ENCODE results near the gene PPP1R14B. TPM values are rescaled to one million over a fixed set of nuclear protein-coding genes. Genes with fewer than 3 reads are reported as not detected.

The PPP1R14B gene
- total and polyA plus RNA-seq, 2 of the 13 experiments (the other 11 are each of a cell fraction or from before 2014, with no cell fraction given) = 110 to 148 TPM

- TF ChIP-seq, protein P1, sequence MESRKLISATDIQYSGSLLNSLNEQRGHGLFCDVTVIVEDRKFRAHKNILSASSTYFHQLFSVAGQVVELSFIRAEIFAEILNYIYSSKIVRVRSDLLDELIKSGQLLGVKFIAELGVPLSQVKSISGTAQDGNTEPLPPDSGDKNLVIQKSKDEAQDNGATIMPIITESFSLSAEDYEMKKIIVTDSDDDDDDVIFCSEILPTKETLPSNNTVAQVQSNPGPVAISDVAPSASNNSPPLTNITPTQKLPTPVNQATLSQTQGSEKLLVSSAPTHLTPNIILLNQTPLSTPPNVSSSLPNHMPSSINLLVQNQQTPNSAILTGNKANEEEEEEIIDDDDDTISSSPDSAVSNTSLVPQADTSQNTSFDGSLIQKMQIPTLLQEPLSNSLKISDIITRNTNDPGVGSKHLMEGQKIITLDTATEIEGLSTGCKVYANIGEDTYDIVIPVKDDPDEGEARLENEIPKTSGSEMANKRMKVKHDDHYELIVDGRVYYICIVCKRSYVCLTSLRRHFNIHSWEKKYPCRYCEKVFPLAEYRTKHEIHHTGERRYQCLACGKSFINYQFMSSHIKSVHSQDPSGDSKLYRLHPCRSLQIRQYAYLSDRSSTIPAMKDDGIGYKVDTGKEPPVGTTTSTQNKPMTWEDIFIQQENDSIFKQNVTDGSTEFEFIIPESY (CRISPR knock-in tag; IDR thresholded peaks at IDR 0.05) = no peak
- TF ChIP-seq ZSCAN12 (CRISPR knock-in tag; IDR thresholded peaks at IDR 0.05) = no peak
- TF ChIP-seq ZNF253 (CRISPR knock-in tag; IDR thresholded peaks at IDR 0.05; ENCODE audit: borderline replicate concordance) = no peak
- no peak for TF ChIP-seq ZFAT (CRISPR knock-in tag; conservative IDR thresholded peaks at IDR 0.05)
- no peak for TF ChIP-seq HOXA9 (CRISPR knock-in tag; IDR thresholded peaks at IDR 0.05; ENCODE audit: borderline replicate concordance)
- TF ChIP-seq, protein P2, sequence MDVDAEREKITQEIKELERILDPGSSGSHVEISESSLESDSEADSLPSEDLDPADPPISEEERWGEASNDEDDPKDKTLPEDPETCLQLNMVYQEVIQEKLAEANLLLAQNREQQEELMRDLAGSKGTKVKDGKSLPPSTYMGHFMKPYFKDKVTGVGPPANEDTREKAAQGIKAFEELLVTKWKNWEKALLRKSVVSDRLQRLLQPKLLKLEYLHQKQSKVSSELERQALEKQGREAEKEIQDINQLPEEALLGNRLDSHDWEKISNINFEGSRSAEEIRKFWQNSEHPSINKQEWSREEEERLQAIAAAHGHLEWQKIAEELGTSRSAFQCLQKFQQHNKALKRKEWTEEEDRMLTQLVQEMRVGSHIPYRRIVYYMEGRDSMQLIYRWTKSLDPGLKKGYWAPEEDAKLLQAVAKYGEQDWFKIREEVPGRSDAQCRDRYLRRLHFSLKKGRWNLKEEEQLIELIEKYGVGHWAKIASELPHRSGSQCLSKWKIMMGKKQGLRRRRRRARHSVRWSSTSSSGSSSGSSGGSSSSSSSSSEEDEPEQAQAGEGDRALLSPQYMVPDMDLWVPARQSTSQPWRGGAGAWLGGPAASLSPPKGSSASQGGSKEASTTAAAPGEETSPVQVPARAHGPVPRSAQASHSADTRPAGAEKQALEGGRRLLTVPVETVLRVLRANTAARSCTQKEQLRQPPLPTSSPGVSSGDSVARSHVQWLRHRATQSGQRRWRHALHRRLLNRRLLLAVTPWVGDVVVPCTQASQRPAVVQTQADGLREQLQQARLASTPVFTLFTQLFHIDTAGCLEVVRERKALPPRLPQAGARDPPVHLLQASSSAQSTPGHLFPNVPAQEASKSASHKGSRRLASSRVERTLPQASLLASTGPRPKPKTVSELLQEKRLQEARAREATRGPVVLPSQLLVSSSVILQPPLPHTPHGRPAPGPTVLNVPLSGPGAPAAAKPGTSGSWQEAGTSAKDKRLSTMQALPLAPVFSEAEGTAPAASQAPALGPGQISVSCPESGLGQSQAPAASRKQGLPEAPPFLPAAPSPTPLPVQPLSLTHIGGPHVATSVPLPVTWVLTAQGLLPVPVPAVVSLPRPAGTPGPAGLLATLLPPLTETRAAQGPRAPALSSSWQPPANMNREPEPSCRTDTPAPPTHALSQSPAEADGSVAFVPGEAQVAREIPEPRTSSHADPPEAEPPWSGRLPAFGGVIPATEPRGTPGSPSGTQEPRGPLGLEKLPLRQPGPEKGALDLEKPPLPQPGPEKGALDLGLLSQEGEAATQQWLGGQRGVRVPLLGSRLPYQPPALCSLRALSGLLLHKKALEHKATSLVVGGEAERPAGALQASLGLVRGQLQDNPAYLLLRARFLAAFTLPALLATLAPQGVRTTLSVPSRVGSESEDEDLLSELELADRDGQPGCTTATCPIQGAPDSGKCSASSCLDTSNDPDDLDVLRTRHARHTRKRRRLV (CRISPR knock-in tag; IDR thresholded peaks at IDR 0.05) = no peak
- peak; percentile 61; the same call in 1 of the 2 replicates for TF ChIP-seq MAZ (IDR thresholded peaks at IDR 0.05; ENCODE audit: borderline replicate concordance, low read depth, low read length)
- peak; percentile 61; the same call in 1 of the 2 replicates for TF ChIP-seq MAZ (CRISPR knock-in tag; IDR thresholded peaks at IDR 0.05; ENCODE audit: low read depth)
- no peak for TF ChIP-seq MLLT10 (CRISPR knock-in tag; IDR thresholded peaks at IDR 0.05)
- TF ChIP-seq ZC3H4 (CRISPR knock-in tag; IDR thresholded peaks at IDR 0.05; ENCODE audit: borderline replicate concordance) = no peak
- TF ChIP-seq POLR2G (IDR thresholded peaks at IDR 0.05; ENCODE audit: low read depth, low read length) = peak; percentile 63; the same call in 1 of the 2 replicates
- TF ChIP-seq RAD21 (CRISPR knock-in tag; IDR thresholded peaks at IDR 0.05) = peak; percentile 48; the same call in 1 of the 2 replicates
- TF ChIP-seq ZBTB3 (CRISPR knock-in tag; IDR thresholded peaks at IDR 0.05; ENCODE audit: borderline replicate concordance, low read depth) = no peak
- 0 out of 2 replicates have a peak, but pooled peaks have one; percentile 20 for TF ChIP-seq FLYWCH1 (CRISPR knock-in tag; IDR thresholded peaks at IDR 0.05)
- peak; percentile 46; the same call in 1 of the 3 replicates for TF ChIP-seq MXI1 (IDR thresholded peaks at IDR 0.05; ENCODE audit: borderline replicate concordance, low read depth, low read length)
- no peak for TF ChIP-seq KDM6A (CRISPR knock-in tag; IDR thresholded peaks at IDR 0.05; ENCODE audit: low read depth)
- peak; percentile 15; the same call in 1 of the 2 replicates for TF ChIP-seq SAP130 (CRISPR knock-in tag; IDR thresholded peaks at IDR 0.05; ENCODE audit: low read depth)
- peak; percentile 19; the same call in 1 of the 2 replicates for TF ChIP-seq SIN3A (IDR thresholded peaks at IDR 0.05; ENCODE audit: borderline replicate concordance, low read depth, low read length)
- TF ChIP-seq SALL1 (CRISPR knock-in tag; IDR thresholded peaks at IDR 0.05) = no peak
- no peak for TF ChIP-seq TGIF2 (CRISPR knock-in tag; IDR thresholded peaks at IDR 0.05)
- no peak for TF ChIP-seq ZNF101 (CRISPR knock-in tag; IDR thresholded peaks at IDR 0.05; ENCODE audit: borderline replicate concordance, low read depth)
- no peak for TF ChIP-seq MBNL3 (CRISPR knock-in tag; conservative IDR thresholded peaks at IDR 0.05)
- TF ChIP-seq ZNF777 (CRISPR knock-in tag; IDR thresholded peaks at IDR 0.05) = peak; percentile 56; the same call in 1 of the 2 replicates
- no peak for TF ChIP-seq SSRP1 (CRISPR knock-in tag; IDR thresholded peaks at IDR 0.05)
Measured at GRCh38 chr11:64251016-64251752, 4.4 kb upstream of the PPP1R14B start, which contains the start of gene PLCB3 (continued).

All from HepG2 (cell line).